Activated T-helper 1 cell treated with anti-CD3 and anti-CD28 coated beads, Interleukin-2, amount 50 U/mL, for 16 hours (primary cell): Measurements from ENCODE around the gene PHOSPHO1.

Source experiments
- DNase-seq, 2 donors: peaks; one replicate each; pipeline ENCODE4 v3.0.0-alpha.2; 2020; ENCODE audit warnings: low read depth in 1 of 2, low spot score in 1 of 2

PHOSPHO1 gene

GRCh38 chr17:49218941-49219913 is 11.4 kb downstream of the PHOSPHO1 start:
- no peak for DNase-seq

DNA sequence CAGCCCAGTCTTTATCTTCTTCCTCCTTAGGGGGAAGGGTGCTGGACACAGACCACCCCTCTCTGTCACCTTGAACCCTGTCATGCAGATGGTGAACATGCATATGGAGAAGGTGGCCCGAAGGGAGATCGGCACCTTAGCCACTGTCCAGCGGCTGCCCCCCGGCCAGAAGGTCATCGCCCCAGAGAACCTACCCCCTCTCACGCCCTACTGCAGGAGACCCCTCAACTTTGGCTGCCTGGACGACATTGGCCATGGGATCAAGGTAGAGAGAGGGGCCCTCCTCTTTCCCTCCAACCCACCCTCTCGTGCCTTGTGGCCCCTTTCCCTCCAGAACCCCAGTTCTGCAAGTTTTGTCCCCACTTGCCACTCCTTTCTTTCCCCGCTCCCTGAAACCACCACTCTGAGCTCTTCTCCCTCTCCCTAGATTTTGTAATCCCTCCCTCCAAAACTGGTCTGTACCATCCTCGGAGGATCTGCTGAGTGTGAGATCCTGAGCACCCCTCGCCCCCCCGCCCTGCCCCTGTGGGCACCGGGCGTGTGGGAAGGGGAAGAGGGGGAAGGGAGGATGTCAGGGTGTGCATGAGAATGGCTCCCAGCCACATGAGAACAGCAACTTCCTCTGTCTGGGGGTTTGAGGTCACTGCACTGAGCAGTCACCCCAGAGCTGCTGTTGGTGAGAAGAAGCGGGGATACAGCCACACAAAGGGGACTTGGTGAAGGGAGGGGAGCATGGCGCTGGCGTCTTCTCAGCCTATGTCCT is 12.8 kb downstream of the PHOSPHO1 start:
- DNase-seq = peak in 1 of 2 donors; percentile 40

- no peak for DNase-seq
Measured at GRCh38 chr17:49216953-49217650, 13.5 kb downstream of the PHOSPHO1 start.

- DNase-seq = no peak
Measured at GRCh38 chr17:49216482-49216881, 14.1 kb downstream of the PHOSPHO1 start.

DNA sequence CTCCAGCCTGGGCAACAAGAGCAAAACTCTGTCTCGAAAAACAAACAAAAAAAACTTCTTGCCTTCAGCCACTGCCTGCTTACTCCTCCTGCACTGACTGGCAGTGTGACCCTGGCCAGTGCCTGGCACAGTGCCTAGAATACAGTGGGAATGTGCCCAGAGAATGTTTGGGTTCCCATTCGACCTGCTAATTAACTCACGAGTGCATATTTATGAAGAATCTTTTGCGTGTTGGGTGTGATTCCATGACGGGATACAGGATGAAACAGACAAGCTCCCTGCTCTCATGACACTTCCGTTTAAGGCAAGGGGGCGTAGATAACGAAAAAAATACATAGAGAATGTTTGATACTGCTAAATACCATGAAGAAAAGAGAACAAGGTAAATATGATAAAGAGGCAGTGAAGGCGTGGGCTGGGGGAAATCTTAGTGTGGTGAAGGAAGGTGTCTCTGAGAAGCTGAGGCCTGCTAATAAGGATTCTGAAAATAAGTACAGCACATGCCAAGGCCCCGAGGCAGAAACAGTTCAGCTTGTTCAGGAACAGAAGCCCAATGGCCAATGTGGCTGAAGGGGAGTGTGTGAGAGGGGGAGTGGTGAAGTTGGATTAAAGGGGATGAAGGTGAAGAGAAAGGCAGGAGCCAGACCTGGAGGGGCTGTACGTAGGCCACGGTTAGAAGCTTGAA is 15.8 kb downstream of the PHOSPHO1 start:
- no peak for DNase-seq

DNA sequence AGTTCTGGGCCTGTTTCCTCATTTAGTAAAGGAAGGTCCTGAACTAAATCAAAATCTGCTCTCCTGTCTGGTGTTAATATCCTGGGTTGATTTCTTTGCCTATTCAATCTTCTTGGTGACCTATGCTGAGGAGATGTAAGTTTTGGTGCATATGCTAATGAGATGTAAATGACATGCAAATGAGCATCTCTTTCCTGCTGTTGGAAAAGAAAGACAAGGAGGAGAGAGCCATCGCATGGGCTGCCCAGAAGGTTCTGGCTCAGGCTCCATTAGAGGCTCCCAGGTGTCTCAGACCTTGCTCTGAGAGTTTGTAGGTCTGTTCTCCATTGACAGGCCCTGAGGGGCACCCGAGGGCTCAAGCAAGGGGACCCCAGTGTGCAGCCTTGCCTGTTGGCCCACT is 16.7 kb downstream of the PHOSPHO1 start:
- DNase-seq = no peak

DNA sequence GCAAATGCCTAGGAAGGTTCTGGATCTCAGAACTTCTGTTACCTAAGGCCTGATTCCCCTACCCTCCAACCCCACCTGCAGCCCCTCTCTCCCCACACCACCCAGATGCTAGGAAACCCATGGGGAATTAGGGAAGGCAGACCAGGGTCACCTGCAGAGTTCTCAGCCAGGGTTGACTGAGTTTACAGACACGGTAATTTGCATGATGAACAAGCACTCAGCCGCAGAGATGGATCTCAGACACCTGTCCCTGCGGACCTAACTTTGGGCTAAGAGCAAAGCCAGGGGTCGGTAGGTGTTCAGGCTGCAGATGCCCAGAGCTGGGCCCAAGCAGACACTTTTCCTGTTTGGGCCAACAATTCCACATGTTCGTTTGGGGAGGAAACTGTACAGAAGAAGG is 17.2 kb downstream of the PHOSPHO1 start:
- no peak for DNase-seq

DNA sequence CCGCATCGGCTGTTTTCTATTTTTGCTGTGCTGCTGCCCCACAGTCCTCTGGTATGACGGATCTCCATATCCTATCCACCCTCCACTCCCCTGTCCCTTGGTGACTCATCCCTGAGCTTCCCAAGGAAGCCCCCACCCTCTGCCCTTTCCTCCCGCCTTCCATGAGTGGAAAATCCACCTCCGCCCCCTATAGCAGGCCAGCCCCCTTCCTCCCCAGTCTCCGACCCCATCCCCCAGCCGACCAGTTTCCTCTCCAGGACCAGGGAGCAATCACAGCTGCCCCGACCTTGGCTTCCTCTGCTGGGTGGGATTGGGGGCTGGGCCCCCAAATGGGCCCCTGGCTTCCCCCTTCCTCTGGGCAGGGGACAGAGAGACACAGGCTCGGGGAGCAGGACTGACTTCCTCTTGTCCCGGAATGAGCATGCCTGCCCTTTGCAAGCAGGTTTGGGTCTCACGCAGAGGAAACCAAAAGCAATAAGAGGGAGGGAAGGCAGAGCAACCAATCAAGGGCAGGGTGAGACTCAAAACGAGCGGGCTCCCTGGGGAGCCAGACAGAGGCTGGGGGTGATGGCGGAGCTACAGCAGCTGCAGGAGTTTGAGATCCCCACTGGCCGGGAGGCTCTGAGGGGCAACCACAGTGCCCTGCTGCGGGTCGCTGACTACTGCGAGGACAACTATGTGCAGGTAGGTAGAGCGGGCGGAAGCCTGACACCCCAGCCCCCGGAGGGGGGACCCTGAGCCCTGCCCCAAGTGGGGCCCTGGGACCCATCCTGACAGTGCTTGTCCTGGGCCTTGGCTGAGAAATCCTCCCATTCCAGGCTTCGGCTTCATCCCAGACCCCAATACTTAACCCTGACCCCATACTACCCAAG is 20.2 kb downstream of the PHOSPHO1 start, which contains the start of the genes ABI3 and GNGT2:
TSS of gene ABI3 (plus strand) at position 550 of the 872 bp plus-strand sequence. CDS start at position 568, 18 bp downstream.
TSS of gene GNGT2 (minus strand) at position 417 of the 872 bp plus-strand sequence. CDS start 3,152 bp downstream, outside the sequence.
- DNase-seq = peak; percentile 18 to 45

DNA sequence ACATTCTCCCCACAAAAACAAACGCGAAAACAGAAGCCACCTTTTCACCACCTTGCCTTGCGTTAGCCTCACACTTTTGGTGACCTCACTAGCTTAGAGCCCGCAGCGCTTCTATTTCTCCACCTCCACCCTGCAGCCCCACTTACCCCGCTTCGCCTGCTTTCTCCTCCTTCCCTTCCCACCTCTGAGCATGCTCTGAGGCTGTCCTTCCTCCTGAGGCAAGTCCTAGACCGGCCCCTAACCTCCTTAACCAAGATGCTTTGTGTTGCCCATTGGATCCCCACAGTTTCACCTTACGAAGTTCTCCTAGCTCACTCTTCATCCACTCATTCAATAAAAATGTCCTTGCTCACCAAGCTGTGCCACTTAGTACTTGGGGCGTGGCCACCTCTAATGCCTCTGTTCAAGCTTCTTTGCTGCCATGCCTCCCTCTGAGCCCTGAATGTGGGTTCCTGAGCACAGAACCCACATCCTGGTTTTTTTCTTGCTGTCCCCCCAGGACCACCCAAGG is 21.5 kb downstream of the PHOSPHO1 start:
- DNase-seq = no peak

DNA sequence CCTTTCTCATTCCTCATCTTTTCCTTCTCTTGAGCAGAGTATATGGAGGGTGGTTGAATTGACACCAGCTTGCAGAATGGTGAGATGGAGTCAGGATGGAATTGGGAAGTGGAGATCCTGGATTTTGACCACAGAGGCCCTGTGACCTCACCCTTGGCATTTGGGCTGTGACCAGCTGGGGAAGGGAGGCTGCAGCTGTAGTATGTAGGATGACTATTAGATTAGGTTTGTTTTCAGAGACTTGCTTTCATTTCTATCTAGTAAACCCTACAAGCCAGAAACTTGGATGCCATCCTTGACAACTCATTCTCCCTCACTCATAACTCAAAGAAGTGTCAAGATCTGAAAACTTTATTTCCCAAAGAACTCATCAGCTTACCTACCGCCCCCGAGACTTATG is 26.1 kb downstream of the PHOSPHO1 start:
- no peak for DNase-seq

- no peak for DNase-seq
Measured at GRCh38 chr17:49203796-49204195, 26.8 kb downstream of the PHOSPHO1 start.

DNA sequence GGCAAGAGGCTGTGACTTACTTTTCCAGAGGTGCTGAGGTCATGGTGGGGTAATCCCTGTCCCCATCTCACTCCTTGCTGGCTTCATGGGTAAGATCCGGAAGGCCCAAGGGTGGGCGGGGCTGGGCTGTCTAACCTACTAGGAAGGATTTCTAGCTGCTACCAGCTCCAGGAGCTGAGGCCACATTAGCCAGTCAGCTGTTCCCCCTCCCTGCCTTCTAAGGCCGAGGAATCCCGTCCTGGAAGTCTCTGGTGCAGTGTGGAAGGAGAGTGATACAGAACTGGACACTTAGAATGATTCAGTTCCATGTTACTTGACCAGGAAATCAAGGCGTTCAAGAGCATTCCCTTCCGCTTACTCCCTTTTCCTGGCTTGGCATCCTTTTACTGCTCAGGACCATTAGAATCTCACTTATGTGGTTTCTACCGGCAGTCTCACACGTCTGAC is 29.1 kb downstream of the PHOSPHO1 start:
- DNase-seq = no peak

GRCh38 chr17:49200423-49201083 is 30.0 kb downstream of the PHOSPHO1 start:
- DNase-seq = no peak

DNA sequence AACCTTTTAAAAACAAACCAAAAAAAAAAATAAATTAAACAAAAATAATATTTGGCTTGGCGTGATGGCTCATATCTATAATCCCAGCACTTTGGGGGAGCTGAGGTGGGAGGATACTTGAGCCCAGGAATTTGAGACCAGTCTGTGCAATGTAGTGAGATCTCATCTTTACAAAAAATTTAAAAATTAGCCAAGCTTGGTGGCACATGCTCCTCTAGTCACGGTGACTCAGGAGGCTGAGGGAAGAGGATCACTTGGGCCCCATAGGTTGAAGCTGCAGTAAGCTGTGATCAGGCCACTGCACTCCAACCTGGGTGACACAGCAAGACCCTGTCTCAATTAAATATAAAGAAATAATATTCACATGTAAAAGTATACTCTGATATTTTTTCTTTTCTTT is 32.4 kb downstream of the PHOSPHO1 start:
- DNase-seq = no peak

GRCh38 chr17:49197346-49197998 is 33.1 kb downstream of the PHOSPHO1 start:
- DNase-seq = no peak

GRCh38 chr17:49196520-49196919 is 34.1 kb downstream of the PHOSPHO1 start:
- DNase-seq = no peak

GRCh38 chr17:49195751-49196150 is 34.8 kb downstream of the PHOSPHO1 start:
- DNase-seq = no peak

DNA sequence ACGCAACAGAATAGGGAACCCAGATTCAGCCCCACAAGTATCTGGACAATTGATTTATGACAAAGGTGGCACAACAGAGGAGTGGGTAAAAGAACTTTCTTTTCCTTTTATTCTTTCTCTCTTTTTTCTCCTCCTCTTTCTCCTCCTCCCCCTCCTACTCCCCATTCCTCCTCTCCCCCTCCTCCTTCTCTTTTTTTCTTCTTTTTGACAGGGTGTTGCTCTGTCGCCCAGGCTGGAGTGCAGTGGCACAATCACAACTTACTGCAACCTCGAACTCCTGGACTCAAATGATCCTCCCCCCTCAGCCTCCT is 36.3 kb downstream of the PHOSPHO1 start:
- DNase-seq = no peak
